Left lobe of liver (tissue), 2 donors: ENCODE data around the gene TRPC4AP. TPM values are rescaled to one million over a fixed set of nuclear protein-coding genes. Genes with fewer than 3 reads are reported as not detected.

Source experiments
- ATAC-seq: fragments of 200-7000 bp; cut with Tn5 transposase; one replicate; pipeline ENCODE4 v1.9.1; 2020; ENCODE audit warnings: mild to moderate bottlenecking, moderate library complexity
- DNase-seq: peaks from one replicate; pipeline ENCODE4 v3.0.0-alpha.2; 2020; ENCODE audit warnings: low spot score
- total RNA-seq: library from RNA; stranded (reverse); gene quantifications from one replicate; pipeline ENCODE4 v1.2.1, GENCODE V29; 2021
- donor health status: DM: no; HTN: no; CAD: no; lungs with moderate emphysema.
- donor health status: DM: no; HTN: yes; CAD: no.

Gene TRPC4AP
- total RNA-seq, 1 donor from 2014 or later = 27.6 TPM

DNA sequence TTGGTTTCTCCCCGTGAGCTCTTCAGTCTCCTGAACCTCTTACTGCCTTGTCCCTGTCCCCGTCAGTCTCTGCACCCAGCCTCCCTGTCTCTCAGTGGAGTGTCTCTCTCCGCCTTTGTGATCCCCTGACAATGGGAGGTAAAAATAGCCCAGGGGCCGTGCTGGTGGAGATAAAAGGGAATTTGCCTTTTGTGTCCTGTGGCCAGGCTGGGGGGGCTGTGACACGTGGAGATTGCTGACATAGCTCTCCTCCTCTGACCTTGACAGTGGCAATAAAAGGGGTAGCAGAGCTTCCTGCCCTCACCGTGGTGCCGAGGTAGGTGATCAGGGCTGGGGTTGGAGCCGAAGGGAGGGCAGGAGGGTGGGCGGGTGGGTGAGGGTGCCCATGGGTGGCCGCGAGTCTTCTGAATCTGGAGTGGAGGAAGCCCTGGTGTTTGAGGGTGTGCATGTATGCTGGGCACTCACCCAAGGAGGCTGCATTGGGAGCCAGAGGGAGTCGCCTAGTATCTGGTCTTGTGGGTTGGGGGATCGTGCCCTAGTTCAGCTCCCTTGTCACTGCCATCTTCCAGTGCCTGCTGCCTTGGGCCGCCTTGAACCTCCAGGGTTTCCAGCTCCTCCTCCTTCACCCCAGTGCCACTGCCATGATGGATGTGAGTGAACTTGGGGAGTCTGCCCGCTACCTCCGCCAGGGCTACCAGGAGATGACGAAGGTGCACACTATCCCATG is 115.1 kb downstream of the TRPC4AP start:
- no peak for ATAC-seq
- no peak for DNase-seq

DNA sequence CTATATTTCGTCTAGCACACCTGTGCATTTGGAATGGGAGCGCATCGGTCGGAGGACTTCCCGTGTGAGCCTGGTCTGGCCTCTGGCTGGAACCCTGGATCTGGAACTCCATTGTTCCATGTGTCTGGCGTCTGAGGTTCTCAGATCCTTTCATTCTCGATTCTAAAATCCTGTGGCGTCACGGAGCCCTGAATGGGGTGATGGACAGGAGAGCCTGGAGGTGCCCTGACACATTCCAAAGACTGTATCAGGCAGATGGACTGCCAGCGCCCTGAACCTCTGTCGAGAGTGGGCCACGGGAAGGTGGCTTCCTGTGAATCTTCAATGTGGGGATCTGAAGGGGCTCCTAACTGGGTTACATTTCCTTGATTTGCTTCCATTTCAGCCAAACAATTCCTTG is 116.3 kb downstream of the TRPC4AP start:
- ATAC-seq (no peak), DNase-seq (no peak)

DNA sequence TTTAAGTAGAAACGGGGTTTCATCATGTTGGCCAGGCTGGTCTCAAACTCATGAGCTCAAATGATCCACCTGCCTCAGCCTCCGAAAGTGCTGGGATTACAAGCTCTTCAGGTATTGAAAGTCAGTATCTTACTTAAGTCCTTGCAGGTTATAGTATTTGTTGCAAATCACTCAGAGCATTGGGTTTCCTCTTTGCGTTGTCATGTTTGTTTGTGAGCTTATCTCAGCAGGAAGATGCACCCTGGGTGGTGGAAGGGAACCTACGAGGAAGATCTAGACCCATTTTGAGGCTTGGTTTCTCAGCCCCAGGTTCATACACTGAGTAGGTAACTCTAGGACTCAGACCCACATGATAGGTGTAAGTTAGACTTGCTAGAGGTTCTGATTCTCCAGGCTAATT is 118.4 kb downstream of the TRPC4AP start:
- DNase-seq (no peak), ATAC-seq (no peak)

DNA sequence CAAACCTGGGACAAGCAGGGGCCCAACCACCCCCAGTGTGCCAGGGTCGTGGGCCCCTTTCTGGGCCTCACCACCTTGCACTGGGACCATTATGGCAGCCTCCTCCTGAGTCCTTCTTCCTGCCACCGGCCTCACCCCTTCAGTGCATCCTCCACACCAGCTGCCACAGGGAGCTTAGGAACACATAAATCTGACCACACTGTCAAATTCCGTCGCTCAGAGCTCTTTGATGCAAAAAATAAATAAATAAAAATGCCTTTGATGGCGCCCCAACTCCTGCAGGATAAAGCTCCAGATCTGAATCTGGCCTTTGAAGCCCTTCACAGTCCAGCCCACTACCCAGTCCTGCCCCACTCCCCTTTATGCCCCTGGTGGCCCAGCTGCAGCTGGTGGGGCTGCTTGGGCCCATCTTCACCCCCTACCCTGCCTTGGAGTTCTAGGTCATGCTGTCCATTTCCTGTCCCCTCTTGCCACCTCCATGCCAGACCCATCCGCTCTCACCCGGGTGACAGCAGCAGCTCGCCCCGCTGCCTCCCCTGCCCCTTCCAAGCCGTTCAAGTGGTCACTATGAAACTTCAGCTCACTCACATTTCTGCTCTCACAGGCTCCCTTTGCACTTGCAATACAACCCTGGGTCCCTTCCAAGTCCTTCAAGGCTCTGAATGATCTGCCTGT is 120.9 kb downstream of the TRPC4AP start:
- no peak for DNase-seq
- no peak for ATAC-seq

DNA sequence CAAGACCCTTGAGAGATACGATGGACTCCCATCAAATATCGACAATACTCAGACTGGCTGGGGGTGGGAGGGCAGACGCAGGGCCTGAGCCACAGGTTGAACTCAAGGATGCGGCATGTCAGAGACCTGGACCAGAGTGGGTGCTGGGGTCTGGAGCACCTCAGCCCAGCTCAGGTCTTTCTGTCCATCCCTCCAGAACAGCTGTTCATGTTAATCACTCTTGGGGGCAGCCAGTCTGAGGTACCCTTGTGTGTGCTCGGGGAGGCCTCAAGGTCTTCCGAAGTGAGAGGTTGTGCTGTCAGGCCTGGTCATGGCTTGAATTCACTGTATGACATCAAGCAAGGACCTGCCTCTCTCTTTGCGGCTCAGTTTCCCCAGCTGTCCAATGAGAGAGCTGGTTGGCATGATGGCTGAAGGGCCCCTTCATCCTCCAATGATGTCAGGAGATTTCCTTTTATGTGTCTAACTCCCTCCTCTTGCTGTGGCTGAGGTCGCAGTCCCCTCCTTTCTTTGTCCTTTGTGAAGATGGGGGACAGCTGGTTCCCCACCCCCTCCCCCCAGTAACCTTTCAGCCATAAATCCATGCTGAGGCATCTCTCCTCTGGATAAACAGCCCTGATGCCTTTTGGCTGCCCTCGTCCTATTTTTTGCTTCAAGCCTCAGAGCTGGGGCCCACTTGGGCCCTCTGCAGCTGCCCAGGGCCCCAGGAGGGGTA is 121.6 kb downstream of the TRPC4AP start:
- DNase-seq = no peak
- ATAC-seq = no peak

DNA sequence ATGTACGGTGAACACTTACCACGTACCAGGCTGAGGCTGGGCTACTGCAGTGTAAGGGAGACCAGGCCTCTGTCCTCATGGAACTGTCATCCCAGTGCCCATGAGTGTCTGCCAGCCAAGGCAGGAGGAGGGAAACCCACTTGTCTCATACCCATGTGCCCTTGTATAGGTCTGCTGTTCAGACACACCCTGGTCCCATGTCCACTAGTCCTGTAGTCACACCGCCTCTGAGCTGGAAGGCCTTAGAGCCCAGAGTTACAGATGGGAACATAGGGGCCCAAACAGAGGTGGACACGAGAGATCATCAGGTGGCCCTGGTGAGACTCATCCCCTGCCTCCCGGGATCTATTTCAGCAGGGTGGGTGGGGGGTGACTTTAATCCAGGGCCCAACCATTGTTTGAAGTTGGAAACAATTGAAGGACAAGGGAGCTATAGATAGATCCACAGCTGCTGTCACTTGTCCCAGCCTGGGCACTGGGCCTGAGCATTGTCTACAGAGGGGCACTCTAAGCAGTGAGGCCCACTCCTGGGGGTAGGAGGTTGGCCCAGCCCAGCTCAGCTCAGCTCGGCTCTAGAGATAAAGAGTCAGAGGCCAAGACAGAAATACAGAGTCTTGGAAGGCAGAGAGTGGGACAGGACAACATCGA is 122.3 kb downstream of the TRPC4AP start:
- ATAC-seq (no peak), DNase-seq (no peak)

DNA sequence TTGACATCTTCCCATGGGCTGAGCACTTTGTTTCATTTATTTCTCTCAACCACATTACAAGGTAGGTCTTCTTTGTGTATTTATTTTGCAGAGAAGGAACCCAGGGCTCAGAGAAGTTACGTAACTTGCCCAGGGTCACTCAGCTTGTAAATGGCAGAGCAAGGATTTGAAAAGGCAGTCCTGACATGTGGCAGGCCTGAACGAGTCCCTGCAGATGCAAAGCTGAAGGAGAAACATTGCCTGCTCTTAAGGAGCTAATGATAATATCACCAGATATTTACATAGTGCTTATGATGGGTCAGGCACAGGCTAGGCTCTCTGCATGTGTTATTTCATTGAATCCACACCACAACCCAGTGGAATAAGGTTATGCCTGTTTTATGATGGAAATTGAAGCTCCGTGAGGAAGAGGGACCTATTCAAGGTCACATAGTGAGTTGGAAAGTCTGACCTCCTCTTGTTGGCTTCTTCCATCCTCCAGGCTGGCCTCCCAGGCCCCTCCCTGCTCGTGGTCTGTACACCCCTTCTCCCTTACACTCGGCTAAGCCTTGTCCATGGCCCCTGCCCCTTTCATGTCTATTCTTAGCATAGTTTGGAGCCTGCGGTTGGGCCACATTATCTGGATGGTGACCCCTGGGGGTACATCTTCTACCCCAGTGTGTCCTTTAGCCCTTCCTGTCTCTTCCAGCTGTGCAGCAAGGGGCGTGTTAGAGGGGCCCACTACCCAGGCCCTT is 124.4 kb downstream of the TRPC4AP start:
- ATAC-seq (no peak), DNase-seq (no peak)

DNA sequence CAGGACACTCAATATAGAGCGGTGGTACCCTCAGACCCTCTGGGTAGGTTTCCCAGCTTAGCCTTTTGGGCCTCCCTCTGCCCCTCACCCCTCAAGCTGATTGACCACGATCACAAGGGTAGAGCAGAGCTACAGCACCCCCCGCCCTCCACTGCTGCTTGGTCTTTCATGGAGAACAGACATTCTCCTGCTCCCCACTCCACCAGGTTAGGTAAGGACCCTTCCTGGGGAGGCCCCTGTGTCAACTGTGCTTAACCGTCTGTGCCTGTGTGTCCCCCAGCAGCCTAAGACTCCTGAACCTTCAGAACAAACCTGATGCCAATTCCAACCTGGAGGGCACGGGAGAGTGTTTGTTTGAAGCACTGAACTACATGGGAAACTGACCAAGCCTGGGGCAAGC is 125.2 kb downstream of the TRPC4AP start:
- ATAC-seq (no peak), DNase-seq (no peak)

DNA sequence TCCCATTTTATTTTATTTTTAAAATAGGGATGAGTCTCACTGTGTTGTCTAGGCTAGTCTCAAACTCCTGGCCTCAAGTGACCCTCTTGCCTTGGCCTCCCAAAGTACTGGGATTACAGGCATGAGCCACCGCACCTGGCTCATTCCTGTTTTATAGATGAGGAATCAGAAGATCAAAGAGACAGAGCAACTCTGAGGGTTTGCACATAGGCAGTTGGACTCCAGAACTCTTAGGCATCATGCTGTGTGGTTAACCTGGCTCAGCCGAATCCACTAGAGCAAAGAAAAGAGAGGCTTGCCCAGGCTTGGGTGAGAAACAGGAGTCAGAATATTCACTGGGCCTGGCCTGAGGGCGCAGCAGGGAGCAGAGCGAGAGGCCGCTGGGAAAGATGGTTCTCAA is 127.6 kb downstream of the TRPC4AP start:
- DNase-seq (no peak), ATAC-seq (no peak)

DNA sequence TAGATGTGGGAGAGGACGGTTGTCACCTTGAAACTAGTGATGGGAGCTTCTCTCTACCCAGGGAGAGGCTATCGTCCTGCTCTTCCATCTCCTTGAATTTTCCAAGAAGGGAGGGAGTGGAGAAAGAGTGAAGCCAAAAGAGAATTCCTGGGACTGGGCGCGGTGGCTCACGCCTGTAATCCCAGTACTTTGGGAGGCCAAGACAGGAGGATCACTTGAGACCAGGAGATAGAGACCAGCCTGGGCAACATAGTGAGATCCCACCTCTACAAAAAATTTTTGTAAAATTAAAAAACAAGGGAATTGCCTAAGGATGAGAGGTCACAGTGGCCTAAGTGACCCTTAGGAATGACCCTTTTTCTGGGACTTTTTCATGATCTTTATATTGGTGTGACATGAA is 128.1 kb downstream of the TRPC4AP start:
- no peak for ATAC-seq
- no peak for DNase-seq

DNA sequence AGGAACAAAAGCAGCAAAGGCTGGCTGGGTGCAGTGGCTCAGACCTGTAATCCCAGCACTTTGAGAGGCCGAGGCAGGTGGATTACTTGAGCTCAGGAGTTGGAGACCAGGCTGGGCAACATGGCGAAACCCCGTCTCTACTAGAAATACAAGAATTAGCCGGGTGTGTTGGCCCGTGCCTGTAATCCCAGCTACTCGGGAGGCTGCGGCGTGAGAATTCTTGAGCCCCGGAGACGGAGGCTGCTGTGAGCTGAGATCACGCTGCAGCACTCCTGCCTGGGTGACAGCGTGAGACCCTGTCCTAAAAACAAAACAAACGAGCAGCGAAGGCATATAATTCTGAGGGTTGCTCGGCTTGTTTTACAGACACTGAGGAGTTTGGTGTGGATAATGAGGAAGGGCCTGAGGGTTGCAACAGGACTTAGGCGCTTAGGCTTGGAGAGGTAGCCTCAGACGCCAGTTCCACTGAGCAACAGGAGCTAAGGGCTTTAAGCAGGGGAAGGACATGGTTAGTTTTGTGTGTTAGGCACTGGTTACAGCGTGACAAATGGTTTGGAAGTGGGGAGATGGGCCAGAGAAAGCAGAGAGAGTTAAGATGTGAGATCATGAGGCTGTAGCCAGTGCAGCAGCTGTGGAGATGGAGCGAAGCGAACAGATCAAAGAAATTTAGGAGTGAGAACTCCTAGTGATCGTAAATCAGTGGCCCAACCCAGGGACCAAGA is 135.7 kb downstream of the TRPC4AP start:
- no peak for ATAC-seq
- no peak for DNase-seq

DNA sequence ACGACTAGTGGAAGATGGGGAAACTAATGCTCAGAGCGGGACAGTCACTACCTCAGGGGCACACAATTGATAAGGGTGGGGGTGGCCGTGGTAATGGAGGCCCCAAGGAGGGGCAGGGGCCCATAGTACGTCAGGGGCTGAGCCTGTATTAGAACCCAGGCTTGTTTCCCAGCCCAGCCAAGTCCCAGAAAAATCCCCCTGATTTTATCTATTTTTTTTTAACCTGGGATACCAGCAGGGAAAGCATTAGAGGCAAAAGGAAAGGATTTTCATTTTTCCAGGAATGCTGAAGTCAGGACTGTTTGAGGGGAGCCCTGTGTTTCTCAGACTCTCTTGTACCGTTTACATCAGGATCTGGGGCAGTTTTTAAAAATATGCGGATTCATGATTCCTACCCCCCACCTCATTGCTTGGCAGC is 136.6 kb downstream of the TRPC4AP start:
- DNase-seq = no peak
- ATAC-seq = no peak

DNA sequence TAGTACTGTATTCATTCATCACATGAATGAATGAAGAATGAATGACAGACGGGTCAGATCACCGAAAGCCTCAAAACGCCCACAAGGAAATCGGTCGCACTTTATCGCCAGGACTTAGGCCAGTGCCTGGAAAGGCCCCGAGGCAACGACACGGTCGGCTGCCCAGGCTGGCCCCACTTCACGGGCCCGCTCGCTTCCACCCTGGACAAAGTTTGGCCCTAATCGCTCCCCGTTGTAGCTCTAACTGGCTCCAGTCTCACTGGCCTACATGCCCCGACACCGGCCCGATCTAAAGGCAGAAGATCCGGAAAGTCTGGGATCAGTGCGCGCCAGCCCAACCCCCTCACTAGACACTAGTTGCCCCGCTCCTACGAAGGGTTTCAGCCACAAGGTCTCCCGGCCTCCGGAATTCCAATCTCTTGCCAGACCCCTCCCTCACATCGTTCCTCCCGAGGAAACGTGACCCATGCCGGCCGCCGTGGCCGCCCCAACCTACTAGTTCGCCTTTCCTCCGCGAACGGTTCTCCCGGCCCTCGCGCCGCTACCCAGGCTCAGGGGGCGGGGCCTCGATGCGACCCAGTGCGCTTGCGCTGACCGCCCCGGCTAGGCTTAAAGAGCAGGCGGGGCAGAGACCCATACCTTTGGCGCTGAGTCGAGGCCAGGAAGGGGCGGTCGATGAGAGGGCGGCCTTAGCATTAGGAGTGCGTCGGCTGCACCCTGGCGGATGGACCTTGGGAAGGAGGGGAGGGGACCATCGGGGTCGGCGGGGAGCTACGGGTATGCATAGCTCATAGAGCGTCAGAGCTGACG is 137.2 kb downstream of the TRPC4AP start, which contains the start of the genes GSS and MYH7B:
Gene GSS, minus strand, starts transcription at position 576 of the 810 bp plus-strand sequence. CDS start 3,954 bp downstream, outside the sequence.
Gene MYH7B, plus strand, starts transcription at position 638 of the 810 bp plus-strand sequence. CDS start 22,138 bp downstream, outside the sequence.
- ATAC-seq = peak; percentile 93
- DNase-seq = peak; percentile 99

DNA sequence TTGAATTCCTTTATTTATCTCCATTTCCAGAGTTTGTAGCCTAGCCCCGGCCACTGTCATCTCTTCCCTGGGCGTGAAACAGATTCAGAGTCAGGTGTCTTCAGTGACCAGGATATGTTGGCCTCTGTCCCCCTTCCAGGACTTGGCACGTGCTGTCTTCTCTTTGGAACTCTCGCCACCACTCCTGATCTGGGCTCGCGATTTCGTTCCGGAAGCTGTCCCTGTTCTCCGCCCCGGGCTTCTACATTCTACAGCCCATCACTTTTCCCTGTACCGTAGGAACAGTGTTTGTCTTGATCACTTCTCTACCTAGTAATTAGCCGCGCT is 137.7 kb downstream of the TRPC4AP start:
- peak; percentile 37 for ATAC-seq

DNA sequence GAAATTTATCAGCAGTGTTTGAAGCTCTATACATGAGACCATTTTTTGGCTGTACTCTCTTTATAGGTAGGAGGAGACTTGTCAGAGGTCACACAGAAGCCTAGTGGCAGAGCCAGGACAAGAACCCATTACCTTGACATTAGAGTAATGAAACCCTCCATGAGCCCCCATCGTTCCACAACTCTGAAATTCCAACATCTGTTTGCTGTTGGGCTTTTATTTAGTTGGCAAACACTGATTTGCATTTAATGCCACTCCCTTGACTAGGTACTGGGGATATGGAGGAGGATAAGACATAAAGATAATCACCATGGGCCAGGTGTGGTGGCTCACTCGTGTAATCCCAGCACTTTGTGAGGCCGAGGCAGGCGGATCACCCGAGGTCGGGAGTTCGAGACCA is 138.6 kb downstream of the TRPC4AP start:
- no peak for ATAC-seq
- no peak for DNase-seq

More for the DNA sequence above, 137.7 kb downstream of the TRPC4AP start:
- peak; percentile 66 for DNase-seq

DNA sequence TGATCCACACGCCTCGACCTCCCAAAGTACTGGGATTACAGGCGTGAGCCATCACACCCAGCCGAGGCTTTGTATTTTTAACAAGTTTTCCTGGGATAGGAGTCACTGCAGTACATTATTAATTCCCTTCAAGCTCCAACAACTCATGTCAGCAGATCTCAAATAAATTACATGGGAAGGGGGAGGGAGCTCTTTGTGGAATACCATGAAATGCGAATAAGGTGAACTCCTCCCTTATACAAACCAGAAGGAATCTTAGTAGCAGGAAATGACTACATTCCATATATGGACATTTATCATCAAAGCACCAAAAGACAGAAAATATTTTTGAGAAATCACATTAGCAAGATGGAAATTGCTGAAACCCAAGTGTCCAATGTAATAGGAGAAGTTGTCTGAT is 139.9 kb downstream of the TRPC4AP start:
- DNase-seq (no peak), ATAC-seq (no peak)
